GM21619 (cell line): ENCODE results near the gene TGFB2.
A peak's percentile ranks its signal among the peaks of the same experiment; 100 is the strongest.

Experiments
- ATAC-seq: cut with Tn5 transposase; IDR thresholded peaks from one replicate; pipeline ENCODE4 v1.9.1; 2021; ENCODE audit not compliant: unreplicated experiment

The TGFB2 gene

DNA sequence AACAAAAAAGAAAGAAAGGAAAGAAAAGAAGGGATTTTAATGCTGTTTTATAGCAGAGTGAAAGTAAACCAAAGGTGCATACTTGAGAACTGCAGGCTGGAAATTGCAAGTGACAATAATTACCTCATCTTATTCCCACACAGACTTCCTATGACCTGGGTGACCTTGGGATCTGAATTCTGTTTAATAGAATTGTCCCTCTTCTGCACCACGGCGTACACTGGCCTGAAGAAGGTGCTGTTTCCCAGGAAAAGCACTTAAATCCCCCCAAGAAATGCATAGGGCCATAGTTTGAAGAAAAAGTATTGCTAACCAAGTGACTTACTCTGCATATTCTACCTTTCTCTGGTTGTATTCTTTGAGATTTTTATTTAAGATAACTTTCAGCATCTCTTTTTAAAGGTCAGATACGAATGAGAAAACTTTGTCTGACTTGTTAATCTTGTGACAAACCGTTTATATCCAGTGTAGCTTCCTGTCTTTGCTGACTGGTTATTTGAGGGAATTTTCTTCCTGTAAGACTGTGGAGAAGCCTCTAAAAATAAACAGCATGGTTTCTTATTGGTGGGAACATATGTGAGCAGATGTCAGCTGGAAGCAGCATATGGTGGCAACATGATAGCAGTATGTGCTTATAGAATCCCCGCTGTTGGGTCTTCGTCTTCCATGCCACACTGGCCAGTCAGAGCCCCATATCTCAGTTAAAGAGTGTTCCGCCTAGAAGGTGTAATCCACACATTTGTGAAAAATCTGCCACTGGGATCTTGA lies 16.3 kb downstream of the TGFB2 start:
- ATAC-seq: no peak

DNA sequence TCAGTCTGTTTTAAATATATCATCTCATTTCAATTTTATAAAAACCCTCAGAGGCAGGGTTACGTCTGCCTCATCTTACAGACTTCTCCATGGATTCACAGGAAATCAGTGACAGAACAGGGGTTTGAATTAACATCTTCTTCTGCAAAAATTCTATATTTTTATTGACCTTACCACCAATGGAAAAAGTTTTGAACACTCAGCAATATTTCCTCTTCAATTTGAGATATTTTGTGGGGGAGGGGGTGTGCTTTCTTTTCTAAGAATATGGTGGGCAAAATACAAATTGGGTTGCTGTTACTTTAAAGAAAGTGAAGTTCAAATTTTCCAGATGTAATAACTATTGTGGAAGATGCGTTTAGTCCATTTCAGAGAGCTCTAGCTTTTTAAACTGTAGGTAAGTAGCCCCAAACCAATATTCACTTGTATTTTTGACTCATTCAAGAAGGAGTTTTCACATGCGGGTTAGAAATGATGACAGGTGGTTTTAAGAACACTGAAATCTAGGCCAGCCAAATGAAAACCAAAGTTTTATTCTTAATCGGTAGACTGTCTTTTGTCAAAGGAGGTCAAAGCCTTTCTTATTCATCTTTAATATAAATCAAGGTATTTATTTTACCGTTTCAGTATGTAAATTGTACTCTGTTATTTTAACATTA lies 17.4 kb downstream of the TGFB2 start:
- no peak for ATAC-seq

DNA sequence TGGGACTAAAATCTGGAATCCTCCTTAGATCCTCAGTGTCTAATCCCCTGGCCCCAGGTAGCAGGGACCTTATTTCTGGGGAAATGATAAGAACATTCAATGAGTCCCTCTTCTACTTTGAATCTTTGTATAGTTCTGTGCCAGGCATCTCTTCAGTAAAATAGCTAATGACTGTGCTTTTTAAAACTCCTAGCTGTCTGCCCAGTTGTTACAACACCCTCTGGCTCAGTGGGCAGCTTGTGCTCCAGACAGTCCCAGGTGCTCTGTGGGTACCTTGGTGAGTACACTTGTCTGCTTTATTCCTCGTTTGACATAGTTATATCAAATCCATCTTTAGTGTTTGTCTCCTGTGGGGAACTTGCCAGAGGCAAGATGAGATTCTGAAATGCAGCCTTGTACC lies 18.0 kb downstream of the TGFB2 start:
- no peak for ATAC-seq

DNA sequence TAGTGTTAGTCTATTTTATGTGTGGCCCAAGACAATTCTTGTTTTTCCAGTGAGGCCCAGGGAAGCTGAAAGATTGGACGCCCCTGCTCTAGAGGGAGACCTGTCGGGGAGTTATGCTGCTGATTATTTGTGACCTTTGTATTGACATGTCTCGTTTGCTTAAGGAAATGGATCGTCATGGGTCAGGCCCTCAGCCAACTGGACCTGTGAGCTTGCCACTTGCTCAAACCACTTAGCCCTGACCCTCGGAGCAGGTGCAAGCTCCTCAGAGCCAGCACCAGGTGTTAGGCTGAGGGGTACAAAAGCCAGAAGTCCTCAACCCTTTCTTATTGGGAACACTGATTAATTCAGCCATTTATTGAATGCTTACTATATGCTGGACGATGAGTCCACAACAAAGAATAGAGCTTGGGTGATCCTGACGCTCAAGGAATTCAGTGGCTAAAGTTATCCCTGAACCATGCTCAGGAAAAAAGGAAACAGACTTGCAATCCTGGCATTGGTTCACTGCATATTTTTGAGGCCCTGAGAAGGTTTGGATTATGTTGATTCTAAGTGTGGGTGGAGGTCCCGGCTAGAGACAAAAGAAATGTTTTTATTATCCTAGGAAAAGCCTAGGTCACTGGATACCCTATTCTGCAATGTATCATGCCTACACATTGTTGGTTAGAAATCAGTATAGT lies 19.0 kb downstream of the TGFB2 start:
- ATAC-seq: no peak

DNA sequence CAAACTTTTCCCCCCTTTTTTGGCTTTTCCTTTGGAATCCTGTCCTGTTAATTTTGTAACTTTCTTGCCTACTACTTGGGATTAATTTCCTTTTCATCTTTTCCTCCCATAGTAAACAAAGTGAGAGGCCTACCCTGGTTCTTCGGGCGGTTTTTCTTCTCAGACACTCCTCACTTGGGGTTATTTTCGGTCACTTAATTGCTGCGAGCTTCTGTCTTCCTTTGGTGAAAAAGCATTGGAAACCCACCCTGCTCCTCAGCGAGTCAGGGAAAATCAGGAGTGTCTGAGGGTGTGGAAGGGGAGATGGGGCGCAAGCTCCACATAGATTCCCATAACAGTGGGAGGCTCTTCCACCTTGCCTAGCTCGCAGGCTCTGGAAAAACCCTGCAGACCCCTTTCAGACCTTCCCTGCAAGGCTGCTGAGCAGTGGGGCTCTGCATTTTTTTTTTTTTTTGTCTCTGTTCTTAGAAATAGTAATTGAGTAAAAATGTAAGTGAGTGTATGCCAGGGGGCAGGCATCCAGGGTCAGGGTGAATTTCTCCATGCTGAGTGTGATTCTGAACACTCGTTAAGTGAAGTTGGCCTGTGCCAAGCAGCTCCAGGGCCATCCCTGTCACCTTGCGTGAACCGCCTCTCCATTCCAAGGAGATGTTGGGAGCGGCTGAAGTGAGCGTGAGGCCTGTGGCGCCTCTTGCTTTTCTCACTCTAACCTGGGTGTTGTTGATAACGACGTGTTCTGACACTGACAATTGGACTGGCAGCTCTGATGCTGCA lies 20.3 kb downstream of the TGFB2 start:
- ATAC-seq: no peak

DNA sequence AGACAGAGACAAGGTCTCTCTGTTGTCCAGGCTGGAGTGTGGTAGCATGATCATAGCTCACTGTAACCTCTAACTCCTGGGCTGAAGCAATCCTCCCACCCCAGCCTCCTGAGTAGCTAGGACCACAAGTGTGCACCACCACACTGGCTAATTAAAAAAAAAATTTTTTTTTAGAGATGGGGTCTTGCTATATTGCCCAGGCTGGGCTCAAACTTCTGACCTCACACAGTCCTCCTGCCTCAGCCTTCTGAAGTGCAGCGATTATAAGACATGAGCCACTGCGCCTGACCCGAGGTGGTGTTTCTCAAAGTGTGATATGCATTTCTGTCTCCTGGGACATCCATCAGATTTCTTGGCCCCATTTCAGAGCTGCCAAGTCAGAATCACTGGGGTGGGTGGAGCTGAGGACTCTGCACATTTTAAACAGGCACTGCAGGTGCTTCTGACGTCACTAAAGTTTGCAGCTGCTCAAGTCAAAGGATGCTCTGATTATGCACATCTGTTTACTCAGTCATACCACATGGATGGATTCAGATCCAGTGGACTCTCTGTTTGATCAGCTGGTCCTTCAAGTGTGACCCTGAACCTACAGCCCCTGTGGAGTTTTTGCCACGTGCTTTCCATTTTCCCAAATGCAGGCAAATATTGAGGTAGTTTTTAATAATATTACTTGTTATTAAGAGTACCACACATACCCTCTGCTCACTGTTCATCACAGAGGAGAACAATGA lies 21.4 kb downstream of the TGFB2 start:
- ATAC-seq: no peak

DNA sequence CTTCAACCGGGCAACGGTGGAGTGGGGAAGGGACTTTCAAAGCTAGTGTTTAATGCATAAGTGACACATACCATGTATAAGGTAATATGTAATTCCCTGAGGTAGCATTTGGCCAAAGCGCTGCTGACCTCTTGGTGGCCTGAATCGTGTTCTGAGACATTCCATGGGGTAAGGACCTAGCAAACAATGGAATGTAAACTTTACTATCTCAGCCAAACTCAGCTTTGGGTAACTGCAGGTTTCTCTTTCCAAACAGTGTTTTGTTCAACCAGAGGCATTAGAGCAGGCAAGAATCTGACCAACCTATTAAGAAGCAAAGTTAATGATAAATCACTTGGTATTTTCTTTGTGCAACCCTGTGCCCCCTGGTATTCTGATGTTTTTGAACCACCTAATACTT lies 22.0 kb downstream of the TGFB2 start:
- ATAC-seq: no peak

DNA sequence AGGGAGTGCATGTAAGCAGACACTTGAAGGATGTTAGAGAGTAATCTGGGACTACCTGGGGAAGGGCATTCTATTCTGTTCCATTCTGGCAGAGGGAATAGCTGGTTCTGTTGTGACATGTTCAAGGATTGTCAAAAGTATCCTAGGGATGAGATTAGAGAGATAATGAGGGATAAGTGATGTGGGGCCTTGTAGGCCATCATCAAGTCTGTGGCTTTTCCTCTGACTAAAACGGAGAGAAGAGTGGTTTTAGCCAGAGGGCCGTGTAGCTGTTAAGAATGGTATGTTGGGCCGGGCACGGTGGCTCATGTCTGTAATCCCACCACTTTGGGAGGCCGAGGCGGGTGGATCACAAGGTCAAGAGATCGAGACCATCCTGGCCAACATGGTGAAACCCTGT lies 23.6 kb downstream of the TGFB2 start:
- ATAC-seq: no peak

DNA sequence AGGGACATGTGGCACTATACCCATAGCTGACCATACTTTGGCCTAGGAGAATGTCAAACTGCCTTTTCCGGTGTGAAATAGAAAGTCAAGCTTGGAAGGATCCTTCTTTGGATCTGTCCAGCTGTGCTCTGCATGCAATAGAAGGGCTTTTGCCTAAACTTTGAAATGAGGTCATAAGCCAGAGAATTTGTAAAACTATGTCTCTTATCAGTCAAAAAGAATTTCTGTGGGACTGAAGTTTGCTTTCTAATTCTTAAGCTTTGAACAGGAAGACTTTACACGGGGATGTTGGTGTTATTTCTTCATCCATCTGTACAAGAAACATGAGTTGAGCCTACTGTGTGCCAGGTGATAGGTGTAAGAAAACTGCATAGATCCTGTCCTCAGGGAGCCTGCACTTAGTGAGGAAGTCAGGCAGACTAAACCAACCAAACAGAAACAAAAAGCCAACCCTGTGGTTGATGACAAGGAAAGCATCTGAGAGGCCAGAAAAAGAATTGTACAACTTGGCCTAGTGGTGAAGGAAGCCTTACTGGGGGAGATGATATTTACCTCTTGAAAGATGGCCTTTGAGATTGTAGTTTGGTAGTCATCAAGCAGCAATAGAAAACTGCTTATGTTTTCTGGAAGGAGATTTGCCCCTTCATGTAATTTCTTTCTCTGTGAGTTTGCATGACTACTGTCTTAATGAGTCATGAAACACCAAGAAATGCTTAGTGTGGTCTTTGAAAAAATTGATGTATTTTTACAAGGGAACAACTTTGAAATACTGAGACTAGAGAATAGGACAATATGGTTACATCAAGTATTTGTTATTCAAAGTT lies 24.8 kb downstream of the TGFB2 start:
- ATAC-seq: no peak

DNA sequence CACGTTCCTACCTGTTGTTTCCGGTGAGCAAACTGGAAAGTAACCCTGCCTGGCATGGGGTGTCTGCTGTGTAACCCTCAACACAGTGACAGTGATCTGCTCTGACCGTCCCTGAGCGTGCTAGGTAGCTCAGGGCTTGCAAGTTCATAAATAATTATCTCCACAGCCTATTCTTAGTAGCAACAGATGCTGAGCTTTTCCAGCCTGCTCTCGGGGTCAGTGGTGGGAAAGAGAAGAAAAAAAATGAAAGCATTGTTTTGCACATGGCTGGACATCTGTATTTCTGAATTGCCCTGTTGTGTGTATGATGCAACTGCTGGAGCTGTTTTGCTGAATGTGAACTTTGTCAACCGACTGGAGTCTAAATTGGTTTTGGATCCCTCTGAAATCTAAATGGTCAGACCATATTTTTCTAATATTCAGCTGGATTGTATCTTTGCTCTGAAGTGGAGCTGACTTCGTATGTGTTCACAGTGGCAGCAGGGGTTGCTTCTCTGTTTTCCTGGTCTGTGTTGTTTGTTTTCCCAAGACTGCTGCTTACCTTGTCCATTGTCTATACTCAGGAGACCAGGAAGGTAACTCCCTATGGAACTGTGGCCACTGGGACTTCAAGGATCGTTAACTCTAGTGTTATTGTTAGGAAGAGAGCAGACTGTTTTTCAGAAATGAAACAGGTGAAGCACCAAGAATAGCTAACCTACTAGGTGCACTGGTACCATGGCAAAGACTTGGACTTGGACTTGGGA lies 27.0 kb downstream of the TGFB2 start:
- ATAC-seq: no peak

DNA sequence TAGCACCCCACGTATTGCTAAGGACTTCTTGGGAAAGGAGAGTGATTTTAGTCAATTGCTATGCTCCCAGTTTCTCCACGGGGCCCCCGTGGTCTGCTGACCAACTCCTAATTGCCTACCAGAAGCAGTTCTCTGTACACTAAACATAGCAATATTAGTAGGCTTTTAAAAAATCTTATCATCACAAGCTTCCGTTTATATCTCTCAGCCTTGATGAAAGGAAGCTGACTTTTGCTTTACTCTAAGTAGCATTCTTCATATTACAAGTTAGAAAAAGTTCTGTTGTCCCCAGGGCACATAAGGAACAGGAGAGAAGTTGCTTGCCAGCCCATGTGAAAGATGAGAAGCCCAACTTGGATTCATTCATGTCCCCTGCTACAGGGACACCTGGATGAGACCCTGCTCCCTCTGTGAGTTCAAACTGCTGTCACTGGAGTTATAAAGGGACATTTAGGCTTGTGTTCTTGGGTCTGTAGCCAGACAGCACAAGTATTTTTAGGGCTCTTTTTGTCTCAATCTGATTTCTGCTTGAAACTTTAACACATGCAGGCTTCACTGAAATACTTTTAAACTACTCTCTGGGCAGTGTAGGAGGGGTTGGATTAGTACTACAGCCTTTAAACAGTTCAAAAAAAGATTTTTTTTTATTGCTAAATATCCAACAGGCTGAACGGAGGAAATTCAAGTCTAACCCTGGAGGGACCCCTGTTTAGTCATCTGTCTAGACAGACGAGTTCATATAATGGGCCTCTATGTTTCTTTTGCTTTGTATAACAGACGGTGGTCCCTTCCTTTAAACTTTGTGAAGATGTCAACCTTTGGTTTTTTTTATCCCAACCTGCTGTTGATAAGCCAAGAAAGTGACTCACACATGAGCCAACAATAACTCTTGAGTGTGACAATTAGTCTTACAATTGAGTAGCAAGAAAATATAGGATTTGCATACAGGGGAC lies 29.5 kb downstream of the TGFB2 start:
- no peak for ATAC-seq

DNA sequence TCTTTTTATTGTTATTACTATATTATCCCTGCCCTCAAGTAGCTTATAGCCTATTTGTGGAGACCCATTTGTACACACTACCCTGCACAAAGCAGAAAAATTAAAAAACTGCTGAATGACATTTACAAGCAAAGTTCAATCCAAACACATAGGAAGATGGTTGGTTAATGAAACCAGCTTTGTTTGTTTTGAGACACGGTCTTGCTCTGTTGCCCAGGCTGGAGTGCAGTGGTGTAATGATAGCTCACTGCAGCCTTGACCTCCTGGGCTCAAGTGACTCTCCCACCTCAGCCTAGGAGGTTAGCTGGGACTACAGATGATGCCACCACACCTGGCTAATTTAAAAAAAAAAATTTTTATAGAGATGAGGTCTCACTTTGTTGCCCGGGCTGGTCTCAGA lies 31.6 kb downstream of the TGFB2 start:
- ATAC-seq: peak; percentile 14

DNA sequence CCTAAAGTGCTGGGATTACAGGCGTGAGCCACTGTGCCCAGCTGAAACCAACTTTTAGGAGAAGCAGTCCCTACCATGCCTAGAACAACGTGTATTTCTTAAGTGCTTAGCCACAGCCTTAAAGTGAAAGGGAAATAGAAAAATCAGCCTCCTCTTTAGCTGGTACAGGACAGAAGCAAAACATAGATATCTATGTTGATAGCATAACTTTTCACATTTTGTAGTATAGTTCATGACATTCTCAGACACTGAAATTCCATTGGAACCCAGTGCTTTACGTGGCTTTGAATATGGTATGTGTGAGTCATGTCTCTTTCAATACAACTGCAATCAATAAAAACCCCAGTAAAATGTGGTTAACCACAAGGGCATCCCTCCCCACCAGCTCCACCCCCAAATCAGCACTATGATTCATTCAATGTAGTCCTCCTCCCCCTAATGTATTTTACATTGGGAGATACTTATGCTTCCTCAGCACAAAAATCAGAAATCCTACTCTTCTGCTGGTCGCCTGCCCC lies 32.1 kb downstream of the TGFB2 start:
- ATAC-seq: peak; percentile 87

DNA sequence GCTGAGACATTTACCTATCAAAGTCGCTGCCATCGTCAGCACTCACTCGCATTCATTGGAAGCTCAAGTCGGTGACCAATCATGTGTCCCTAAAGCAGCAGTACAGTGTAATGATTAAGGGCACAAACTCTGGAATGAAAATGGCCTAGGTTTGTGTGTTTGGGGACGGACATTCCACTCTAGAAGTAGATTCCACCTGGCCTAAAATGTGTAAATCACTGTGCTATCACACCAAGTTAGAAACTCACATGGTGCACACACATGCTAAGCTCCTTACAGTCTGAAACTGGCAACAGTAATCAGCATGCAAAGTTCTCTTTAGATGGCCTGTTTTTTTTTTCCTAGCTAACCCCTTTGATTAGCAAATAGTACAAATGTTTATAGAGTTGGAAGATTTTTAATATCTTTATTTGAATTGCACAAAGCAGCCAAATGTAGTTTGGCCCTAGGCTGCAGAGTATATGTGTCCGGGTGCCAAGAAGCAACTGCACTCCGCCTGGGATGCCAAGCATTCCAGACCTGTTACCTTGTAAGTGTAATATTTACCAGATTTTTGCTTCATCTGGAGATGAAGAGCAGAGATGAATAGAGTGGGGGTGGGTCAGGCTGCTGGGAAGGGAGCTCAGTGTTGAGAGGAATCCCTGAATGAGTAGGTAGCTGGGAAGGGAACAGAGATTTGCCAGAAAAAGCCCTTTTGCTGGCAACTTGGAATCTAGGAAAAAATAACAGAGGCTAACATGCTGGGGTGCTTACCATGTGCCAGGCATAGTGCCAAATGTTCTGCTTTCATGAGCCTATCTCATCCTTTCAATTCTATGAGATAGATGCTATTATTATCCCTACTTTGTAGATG lies 35.2 kb downstream of the TGFB2 start:
- no peak for ATAC-seq

DNA sequence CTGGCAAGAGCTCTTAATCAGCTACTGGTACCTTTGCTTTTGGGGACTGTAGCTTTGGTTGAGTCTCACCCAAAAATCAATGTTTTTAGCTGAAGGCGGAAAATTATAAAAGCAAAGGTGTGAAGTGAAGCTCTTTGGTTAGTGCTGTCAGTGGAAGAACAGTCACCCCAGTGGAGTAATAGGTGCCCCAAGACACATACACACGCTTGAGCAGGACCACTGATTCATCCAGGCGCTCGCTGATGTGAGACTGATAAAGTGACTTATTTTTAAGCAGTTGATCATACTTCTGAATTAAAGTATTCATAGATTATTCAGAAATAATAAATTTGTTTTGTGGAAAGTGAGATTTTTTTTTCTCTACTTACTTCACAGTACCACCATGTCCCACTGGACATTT lies 37.1 kb downstream of the TGFB2 start:
- ATAC-seq: no peak

DNA sequence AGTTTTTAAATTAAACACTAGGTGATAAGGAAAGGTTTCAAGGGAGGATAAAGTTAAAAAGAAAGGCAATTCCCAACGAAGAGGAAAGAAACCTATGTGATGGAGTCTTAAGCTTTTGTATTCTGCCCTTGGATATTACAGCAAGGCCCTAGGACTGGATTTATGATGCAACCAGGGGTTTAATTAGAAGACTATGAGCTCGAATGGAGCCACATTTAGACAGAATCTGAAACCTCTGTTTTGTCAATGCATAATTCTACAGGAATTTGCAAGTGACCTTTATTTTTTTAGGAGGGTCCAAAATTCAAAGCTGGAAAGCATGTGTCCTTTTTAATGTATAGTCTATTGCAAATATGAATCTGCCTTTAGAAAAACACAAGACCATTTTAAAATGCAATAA lies 37.9 kb downstream of the TGFB2 start:
- no peak for ATAC-seq

DNA sequence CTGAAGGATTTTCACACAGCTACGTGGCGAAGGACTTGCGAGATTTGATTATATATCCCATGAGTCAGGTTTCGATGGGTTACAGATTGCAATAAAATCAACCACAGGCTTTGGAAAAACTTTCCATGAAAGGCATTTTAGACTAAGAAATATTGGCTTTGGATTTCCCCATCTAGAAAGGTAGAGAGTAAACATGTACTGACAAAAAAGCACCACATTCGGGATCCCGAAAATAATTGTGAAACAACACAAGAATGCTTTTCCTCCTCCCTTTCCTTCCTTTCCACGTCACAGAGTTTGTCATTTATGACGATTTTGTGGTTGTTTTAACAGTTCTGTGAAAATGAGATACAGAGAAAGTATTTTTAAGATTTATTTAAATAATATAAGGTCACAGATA lies 38.5 kb downstream of the TGFB2 start:
- ATAC-seq: no peak
